ENCODE measurements around the gene FANCI. TPM values are rescaled to one million over a fixed set of nuclear protein-coding genes. Genes with fewer than 3 reads are reported as not detected.

FANCI gene
- total RNA-seq, 3 donors from 2014 or later, result 7.6 to 9.9 (median 7.9) TPM

- TF ChIP-seq POLR2AphosphoS5 (IDR thresholded peaks at IDR 0.05) (no peak), CTCF (IDR thresholded peaks at IDR 0.05) (no peak), POLR2A (IDR thresholded peaks at IDR 0.05) (no peak)
- Histone ChIP-seq H3K36me3 (no peaks in the 10 kb centered on the region), H3K4me1 (peaks cover 5 to 7% of the 10 kb centered on the region in 2 donors), H3K27me3 (peaks cover 36 to 100% of the 10 kb centered on the region in 2 donors), H3K27ac (no peak overlapping the region), H3K9me3 (no peaks in the 10 kb centered on the region), H3K4me3 (no peak overlapping the region)
- no peak for DNase-seq (ENCODE audit: low spot score in 2 of 2)
- intact Hi-C loops (cut with DNase I; ENCODE audit: low total_unique reads), result no loop called here
Measured at GRCh38 chr15:89363133-89363532, 119.4 kb downstream of the FANCI start.

GRCh38 chr15:89363770-89364169 is 120.0 kb downstream of the FANCI start:
- intact Hi-C loops (cut with DNase I; ENCODE audit: low total_unique reads), result no loop called here
- H3K36me3 ChIP-seq, result no peaks in the 10 kb centered on the region

DNA sequence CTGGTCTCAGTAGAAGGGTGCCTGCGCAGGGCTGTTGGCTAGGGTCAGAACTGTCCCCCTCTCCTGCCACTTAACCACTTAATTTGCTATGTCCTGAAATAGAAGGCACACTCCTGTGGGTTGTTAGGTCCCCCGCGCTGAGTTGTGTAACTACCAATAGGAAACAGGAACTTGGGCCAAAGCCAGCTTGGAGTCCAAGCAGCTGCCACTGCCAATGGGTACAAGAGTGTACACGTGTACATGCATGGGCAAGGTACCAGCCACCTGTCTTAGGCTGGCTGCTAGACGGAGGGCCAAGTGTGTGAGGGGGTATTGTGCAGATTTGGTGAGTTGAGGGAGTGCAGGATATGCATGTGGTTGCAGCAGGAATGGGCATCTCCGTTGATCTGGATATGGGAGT is 120.6 kb downstream of the FANCI start:
- TF ChIP-seq CTCF (IDR thresholded peaks at IDR 0.05) (no peak), POLR2AphosphoS5 (IDR thresholded peaks at IDR 0.05) (no peak), POLR2A (IDR thresholded peaks at IDR 0.05) (no peak)
- intact Hi-C loops (cut with DNase I; ENCODE audit: low total_unique reads), result no loop called here
- Histone ChIP-seq H3K4me3 (no peak overlapping the region), H3K4me1 (peaks cover 0 to 2% of the 10 kb centered on the region in 2 donors), H3K36me3 (no peaks in the 10 kb centered on the region), H3K27me3 (peaks cover 41 to 100% of the 10 kb centered on the region in 2 donors), H3K9me3 (no peaks in the 10 kb centered on the region), H3K27ac (no peak overlapping the region)
- DNase-seq (ENCODE audit: low spot score in 2 of 2), result no peak

More at GRCh38 chr15:89363770-89364169, 120.0 kb downstream of the FANCI start:
- DNase-seq (ENCODE audit: low spot score in 2 of 2), result no peak
- Histone ChIP-seq H3K27ac (no peak overlapping the region), H3K9me3 (no peaks in the 10 kb centered on the region), H3K4me1 (peaks cover 5 to 7% of the 10 kb centered on the region in 2 donors), H3K4me3 (no peak overlapping the region), H3K27me3 (peaks cover 38 to 100% of the 10 kb centered on the region in 2 donors)
- TF ChIP-seq CTCF (IDR thresholded peaks at IDR 0.05), result no peak
- TF ChIP-seq POLR2A (IDR thresholded peaks at IDR 0.05), result no peak
- no peak for TF ChIP-seq POLR2AphosphoS5 (IDR thresholded peaks at IDR 0.05)

DNA sequence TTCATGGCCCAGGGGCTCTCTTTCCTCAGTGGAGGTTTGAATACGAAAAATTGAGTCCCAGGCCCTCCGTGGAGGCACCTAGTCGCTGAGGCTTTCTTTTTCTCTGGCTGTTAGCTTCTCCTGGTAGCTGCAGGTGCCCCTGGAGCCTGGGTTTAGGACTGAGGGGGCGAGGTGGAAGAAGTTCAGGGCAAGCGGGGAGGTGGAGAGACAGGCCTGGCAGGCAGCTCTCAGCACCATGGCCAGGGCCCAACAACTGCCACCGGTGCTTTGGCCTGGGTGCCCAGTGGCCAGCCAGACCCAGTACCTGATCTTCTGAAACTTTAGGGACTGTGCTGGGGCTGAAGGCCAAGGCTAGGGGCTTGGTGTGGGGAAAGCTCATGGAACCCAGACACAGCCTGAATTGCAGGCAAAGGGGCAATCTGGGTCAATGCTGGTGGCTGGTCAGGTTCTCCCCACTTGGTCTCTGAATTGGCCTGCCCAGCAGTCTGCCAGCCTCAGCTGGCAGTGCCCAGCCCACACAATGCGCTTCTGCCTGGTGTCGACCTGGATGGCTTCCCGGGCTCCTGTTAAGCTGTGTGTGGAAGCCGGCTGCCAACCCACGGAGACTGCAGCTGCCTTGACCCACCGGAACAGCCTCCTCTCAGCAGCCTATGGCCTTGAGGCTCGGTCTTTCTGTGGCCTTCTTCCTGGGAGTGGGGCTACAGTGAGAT is 121.1 kb downstream of the FANCI start:
- Histone ChIP-seq H3K4me1 (no peaks in the 10 kb centered on the region), H3K36me3 (no peaks in the 10 kb centered on the region), H3K27ac (no peak overlapping the region), H3K9me3 (no peaks in the 10 kb centered on the region), H3K4me3 (no peak overlapping the region), H3K27me3 (peaks cover 37 to 100% of the 10 kb centered on the region in 2 donors)
- no peak for DNase-seq (ENCODE audit: low spot score in 2 of 2)
- intact Hi-C loops (cut with DNase I; ENCODE audit: low total_unique reads), result loop anchor here (5.0 kb wide), 1 partner anchor 152 kb away; no protein-coding TSS in a partner anchor
- TF ChIP-seq POLR2AphosphoS5 (IDR thresholded peaks at IDR 0.05) (no peak), POLR2A (IDR thresholded peaks at IDR 0.05) (no peak)

- H3K4me1 ChIP-seq, result no peaks in the 10 kb centered on the region
- no peaks in the 10 kb centered on the region for H3K9me3 ChIP-seq
- no peak overlapping the region for H3K4me3 ChIP-seq
- no peaks in the 10 kb centered on the region for H3K36me3 ChIP-seq
- DNase-seq (ENCODE audit: low spot score in 2 of 2), result no peak
- intact Hi-C loops (cut with DNase I; ENCODE audit: low total_unique reads), result loop anchor here (5.0 kb wide), 1 partner anchor 152 kb away; no protein-coding TSS in a partner anchor
- H3K27ac ChIP-seq, result no peak overlapping the region
- TF ChIP-seq POLR2A (IDR thresholded peaks at IDR 0.05) (no peak), CTCF (IDR thresholded peaks at IDR 0.05) (no peak), POLR2AphosphoS5 (IDR thresholded peaks at IDR 0.05) (no peak)
- H3K27me3 ChIP-seq, result peaks cover 34 to 100% of the 10 kb centered on the region in 2 donors
Measured at GRCh38 chr15:89365462-89366065, 121.8 kb downstream of the FANCI start.

Other genes starting within 250 kb of the FANCI start
- 10 to 100 TPM; 76.7 to 91.2 (median 80.3) TPM for gene ABHD2, start 155.5 kb upstream of the FANCI start, total RNA-seq
- gene RLBP1, start 22.4 kb upstream of the FANCI start, total RNA-seq, result not detected
- gene POLG, start 90.8 kb downstream of the FANCI start, total RNA-seq, result 10 to 100 TPM; 50.6 to 59.6 (median 53.3) TPM